Measurements from ENCODE around the gene CUL1.
A peak's percentile ranks its signal among the peaks of the same experiment; 100 is the strongest.

CUL1 gene

DNA sequence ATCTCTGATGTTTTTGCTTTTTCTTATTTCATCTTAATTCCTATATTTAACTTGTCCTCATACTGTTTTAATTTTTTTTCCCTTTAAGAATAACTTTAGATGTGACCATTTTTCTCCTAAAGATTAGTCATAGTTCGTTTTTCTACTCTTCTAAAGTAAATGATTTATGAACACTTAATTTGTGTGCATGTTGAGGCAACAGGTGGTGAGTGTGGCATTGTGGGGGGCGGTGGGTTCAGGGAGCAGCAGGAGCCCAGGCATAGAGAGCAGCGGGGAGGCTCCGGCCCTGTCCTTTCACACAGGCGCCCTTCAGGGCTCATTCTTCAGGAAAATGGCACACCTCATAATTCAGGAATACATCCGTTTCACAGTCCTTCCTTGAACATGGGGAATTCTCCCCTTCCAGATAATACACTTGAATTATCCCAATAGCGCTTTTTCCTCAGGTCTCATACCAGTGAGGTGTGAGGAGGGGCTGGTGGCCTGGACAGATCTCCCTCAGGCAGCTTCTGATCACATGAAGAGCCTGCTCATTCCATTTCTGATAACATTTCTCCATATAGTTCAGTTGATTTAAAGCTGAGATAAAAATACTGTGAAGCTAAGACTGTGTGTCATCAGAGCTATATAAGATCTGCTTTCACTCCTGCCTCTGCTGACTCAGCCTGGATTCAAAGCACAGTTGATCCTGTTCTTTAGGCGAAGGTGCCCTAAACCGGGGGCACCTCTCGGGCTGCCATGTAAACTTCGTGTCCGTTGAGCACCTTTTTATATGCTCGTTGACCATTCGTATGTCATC, 40.2 kb downstream of the CUL1 start:
- Mint-ChIP-seq H3K27ac (no peak overlapping the region), H3K36me3 (ENCODE audit: low read depth) (peaks cover 88% of the 10 kb centered on the region), H3K27me3 (ENCODE audit: low read depth, poor library complexity) (no peaks in the 10 kb centered on the region), H3K4me1 (no peaks in the 10 kb centered on the region), H3K9me3 (peaks cover 30% of the 10 kb centered on the region), H3K4me3 (no peak overlapping the region)
- DNase-seq: no peak
- TF ChIP-seq, protein P1, sequence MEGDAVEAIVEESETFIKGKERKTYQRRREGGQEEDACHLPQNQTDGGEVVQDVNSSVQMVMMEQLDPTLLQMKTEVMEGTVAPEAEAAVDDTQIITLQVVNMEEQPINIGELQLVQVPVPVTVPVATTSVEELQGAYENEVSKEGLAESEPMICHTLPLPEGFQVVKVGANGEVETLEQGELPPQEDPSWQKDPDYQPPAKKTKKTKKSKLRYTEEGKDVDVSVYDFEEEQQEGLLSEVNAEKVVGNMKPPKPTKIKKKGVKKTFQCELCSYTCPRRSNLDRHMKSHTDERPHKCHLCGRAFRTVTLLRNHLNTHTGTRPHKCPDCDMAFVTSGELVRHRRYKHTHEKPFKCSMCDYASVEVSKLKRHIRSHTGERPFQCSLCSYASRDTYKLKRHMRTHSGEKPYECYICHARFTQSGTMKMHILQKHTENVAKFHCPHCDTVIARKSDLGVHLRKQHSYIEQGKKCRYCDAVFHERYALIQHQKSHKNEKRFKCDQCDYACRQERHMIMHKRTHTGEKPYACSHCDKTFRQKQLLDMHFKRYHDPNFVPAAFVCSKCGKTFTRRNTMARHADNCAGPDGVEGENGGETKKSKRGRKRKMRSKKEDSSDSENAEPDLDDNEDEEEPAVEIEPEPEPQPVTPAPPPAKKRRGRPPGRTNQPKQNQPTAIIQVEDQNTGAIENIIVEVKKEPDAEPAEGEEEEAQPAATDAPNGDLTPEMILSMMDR (IDR thresholded peaks at IDR 0.05): no peak

DNA sequence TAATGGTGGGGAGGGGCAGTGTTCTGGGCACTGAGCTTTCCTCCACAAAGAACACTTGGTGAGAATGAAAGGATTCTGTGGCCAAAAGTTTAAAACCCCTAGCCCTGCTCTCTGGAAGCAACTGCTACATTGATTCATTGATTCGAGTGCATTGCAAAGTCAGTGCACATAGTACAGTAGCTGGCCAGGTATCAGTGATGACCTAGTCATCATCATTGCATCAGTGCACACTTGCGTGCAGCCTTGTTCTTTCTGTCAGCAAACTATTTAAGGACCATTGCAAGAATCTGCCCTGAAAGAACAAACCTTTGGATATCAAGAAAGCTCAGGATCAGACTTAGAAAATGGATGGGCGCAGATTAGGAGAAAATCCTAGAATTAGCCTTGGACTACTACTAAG, 47.4 kb downstream of the CUL1 start:
- TF ChIP-seq, protein P1 (IDR thresholded peaks at IDR 0.05): no peak
- H3K4me1 Mint-ChIP-seq: peaks cover 4% of the 10 kb centered on the region
- no peak overlapping the region for H3K4me3 Mint-ChIP-seq
- H3K27me3 Mint-ChIP-seq (ENCODE audit: low read depth, poor library complexity): no peaks in the 10 kb centered on the region
- H3K36me3 Mint-ChIP-seq (ENCODE audit: low read depth): peaks cover 71% of the 10 kb centered on the region
- H3K27ac Mint-ChIP-seq: peak overlapping the region; percentile 73
- H3K9me3 Mint-ChIP-seq: peaks cover 35% of the 10 kb centered on the region
- DNase-seq: no peak

DNA sequence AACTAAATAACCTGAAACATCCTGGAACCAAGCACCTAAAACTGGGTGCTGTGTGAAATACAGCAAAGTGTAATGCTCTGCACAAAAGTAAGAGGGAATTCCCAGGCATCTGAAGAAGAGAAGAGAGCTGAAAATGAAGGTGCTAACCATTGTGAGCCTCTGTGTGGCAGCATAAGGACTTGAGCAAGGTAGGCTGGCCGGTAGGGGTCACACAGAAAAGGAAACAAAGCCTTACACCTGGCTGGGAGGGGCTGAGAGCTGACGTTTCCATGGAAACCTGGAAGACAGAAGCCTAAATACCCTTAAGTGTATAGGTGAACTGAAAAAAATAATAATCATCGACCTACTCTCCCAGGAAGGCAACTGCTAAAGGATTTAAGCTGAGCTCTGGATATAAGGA, 48.6 kb downstream of the CUL1 start:
- no peak overlapping the region for H3K4me3 Mint-ChIP-seq
- peaks cover 73% of the 10 kb centered on the region for H3K36me3 Mint-ChIP-seq (ENCODE audit: low read depth)
- H3K4me1 Mint-ChIP-seq: peaks cover 4% of the 10 kb centered on the region
- DNase-seq: no peak
- peak overlapping the region; percentile 70 for H3K27ac Mint-ChIP-seq
- TF ChIP-seq, protein P1 (IDR thresholded peaks at IDR 0.05): no peak
- H3K27me3 Mint-ChIP-seq (ENCODE audit: low read depth, poor library complexity): no peaks in the 10 kb centered on the region
- H3K9me3 Mint-ChIP-seq: peaks cover 28% of the 10 kb centered on the region

DNA sequence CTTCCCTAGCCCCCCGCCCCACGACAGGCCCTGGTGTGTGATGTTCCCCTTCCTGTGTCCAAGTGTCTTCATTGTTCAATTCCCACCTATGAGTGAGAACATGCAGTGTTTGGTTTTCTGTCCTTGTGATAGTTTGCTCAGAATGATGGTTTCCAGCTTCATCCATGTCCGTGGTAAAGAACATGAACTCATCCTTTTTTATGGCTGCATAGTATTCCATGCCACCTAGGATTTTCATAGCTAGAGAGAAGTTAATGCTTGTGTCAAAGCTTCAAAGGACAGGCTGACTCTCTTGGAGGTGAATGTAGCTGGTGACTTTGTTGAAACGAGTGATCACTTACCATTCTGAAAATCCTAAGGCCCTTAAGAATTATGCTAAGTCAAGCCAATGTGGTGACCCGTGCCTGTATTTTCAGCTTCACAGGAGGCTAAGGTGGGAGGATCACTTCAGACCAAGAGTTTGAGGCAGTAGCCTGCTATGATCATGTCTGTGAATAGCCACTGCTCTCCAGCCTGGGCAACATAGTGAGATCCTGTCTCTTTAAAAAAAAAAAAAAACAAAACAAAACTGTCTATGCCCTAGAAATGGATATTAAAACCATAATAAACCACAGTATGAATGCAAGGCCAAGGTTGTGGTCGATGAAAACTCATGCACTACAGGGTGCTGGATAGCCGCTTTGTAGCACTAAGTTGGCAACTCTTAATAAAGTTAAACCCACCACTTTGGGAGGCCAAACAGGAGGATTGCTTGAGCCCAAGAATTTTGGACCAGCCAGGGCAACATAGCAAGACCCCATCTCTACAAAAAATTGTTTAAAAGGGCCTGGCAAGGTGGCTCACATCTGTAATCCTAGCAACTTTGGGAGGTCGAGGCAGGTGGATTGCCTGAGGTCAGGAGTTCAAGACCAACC, 52.0 kb downstream of the CUL1 start:
- no peak overlapping the region for H3K4me3 Mint-ChIP-seq

DNA sequence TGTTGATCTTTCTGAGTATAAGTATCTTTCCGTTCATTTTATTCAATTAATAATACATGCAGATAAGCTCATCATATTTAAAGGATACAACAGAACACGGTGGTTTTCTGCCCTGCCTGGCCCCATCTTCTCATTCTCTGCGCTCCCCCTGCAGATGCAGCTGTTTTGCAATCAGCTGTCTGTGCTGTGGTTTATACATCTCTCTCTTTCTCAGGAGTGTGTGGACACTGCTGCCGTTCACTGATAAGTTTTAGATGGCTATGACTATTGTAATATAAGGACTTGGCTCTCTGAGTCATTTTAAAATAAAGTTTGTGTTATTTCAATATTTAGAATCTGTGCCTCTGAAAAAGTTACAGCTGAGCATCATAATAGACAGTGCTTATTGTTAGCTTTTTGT, 54.5 kb downstream of the CUL1 start:
- no peak overlapping the region for H3K4me3 Mint-ChIP-seq
- H3K27ac Mint-ChIP-seq: no peak overlapping the region
- DNase-seq: no peak
- TF ChIP-seq, protein P1 (IDR thresholded peaks at IDR 0.05): no peak
- H3K4me1 Mint-ChIP-seq: no peaks in the 10 kb centered on the region
- H3K36me3 Mint-ChIP-seq (ENCODE audit: low read depth): peaks cover 79% of the 10 kb centered on the region
- H3K9me3 Mint-ChIP-seq: peaks cover 3% of the 10 kb centered on the region
- no peaks in the 10 kb centered on the region for H3K27me3 Mint-ChIP-seq (ENCODE audit: low read depth, poor library complexity)

More for the DNA sequence above, 52.0 kb downstream of the CUL1 start:
- H3K4me1 Mint-ChIP-seq: no peaks in the 10 kb centered on the region
- DNase-seq: no peak
- TF ChIP-seq, protein P1 (IDR thresholded peaks at IDR 0.05): no peak
- H3K27ac Mint-ChIP-seq: no peak overlapping the region
- peaks cover 68% of the 10 kb centered on the region for H3K36me3 Mint-ChIP-seq (ENCODE audit: low read depth)
- H3K9me3 Mint-ChIP-seq: peaks cover 3% of the 10 kb centered on the region
- no peaks in the 10 kb centered on the region for H3K27me3 Mint-ChIP-seq (ENCODE audit: low read depth, poor library complexity)
